GM19438 (cell line): Measurements from ENCODE around the gene ANKRD31.
"Not testable (repeated sequence)": the region's sequence is repeated elsewhere in the genome, so short reads cannot be mapped to it uniquely, and the experiment has no call there.

ENCODE experiments used
- ATAC-seq: cut with Tn5 transposase; IDR thresholded peaks from one replicate; pipeline ENCODE4 v1.9.1; 2021; ENCODE audit warnings: low read depth; ENCODE audit not compliant: unreplicated experiment

The ANKRD31 gene

GRCh38 chr5:75226916-75227315, 9.8 kb downstream of the ANKRD31 start:
- ATAC-seq, result no peak

- no peak for ATAC-seq
Observed at GRCh38 chr5:75225506-75225905, 11.2 kb downstream of the ANKRD31 start.

GRCh38 chr5:75220787-75221186, 15.9 kb downstream of the ANKRD31 start:
- not testable (repeated sequence) for ATAC-seq

GRCh38 chr5:75214928-75215327, 21.8 kb downstream of the ANKRD31 start:
- ATAC-seq, result no peak

- no peak for ATAC-seq
Observed at GRCh38 chr5:75214409-75214808, 22.3 kb downstream of the ANKRD31 start.

GRCh38 chr5:75203604-75204003, 33.1 kb downstream of the ANKRD31 start:
- ATAC-seq, result no peak

- no peak for ATAC-seq
Observed at GRCh38 chr5:75202935-75203334, 33.7 kb downstream of the ANKRD31 start.

GRCh38 chr5:75200776-75201175, 35.9 kb downstream of the ANKRD31 start:
- no peak for ATAC-seq

GRCh38 chr5:75199946-75200345, 36.7 kb downstream of the ANKRD31 start:
- ATAC-seq, result no peak

- no peak for ATAC-seq
Observed at GRCh38 chr5:75199071-75199470, 37.6 kb downstream of the ANKRD31 start.

GRCh38 chr5:75197745-75198144, 38.9 kb downstream of the ANKRD31 start:
- ATAC-seq, result no peak

- ATAC-seq, result no peak
Observed at GRCh38 chr5:75192804-75193203, 43.9 kb downstream of the ANKRD31 start.

GRCh38 chr5:75192264-75192663, 44.4 kb downstream of the ANKRD31 start:
- no peak for ATAC-seq

- ATAC-seq, result no peak
Observed at GRCh38 chr5:75190227-75190626, 46.5 kb downstream of the ANKRD31 start.

GRCh38 chr5:75189353-75189752, 47.3 kb downstream of the ANKRD31 start:
- ATAC-seq, result no peak

GRCh38 chr5:75185763-75186162, 50.9 kb downstream of the ANKRD31 start:
- ATAC-seq, result no peak

GRCh38 chr5:75176009-75176408, 60.7 kb downstream of the ANKRD31 start:
- ATAC-seq, result not testable (repeated sequence)

GRCh38 chr5:75174872-75175271, 61.8 kb downstream of the ANKRD31 start:
- not testable (repeated sequence) for ATAC-seq

- no peak for ATAC-seq
Observed at GRCh38 chr5:75169516-75169915, 67.2 kb downstream of the ANKRD31 start.

GRCh38 chr5:75168026-75168735, 68.5 kb downstream of the ANKRD31 start:
- ATAC-seq, result no peak

- ATAC-seq, result no peak
Observed at GRCh38 chr5:75167345-75167744, 69.3 kb downstream of the ANKRD31 start.

GRCh38 chr5:75161508-75161907, 75.2 kb downstream of the ANKRD31 start:
- ATAC-seq, result not testable (repeated sequence)

GRCh38 chr5:75156585-75156984, 80.1 kb downstream of the ANKRD31 start:
- no peak for ATAC-seq
